Transverse colon (tissue), 4 donors: ENCODE data around the gene DOK7.

ENCODE experiments used
- POLR2AphosphoS5 ChIP-seq, 3 donors: sonication (generic); formaldehyde crosslinking; IDR thresholded peaks; one replicate each; pipeline ENCODE4 v1.6.1; 2016; ENCODE audit warnings: antibody characterized with exemption in 3 of 3
- TF ChIP-seq, protein P1 (sequence below), 5 experiments: fragments of 200-600 bp in 3 of 5; fragments of 450-650 bp in 2 of 5; sonication (generic) in 3 of 5; IDR thresholded peaks; 1 replicate in 2 of 5; 2 replicates in 3 of 5; pipeline ENCODE4 v1.5.1; 2016 to 2017; ENCODE audit warnings: antibody characterized with exemption in 5 of 5, inconsistent platforms in 3 of 5, mild to moderate bottlenecking in 2 of 5, moderate library complexity in 1 of 5

DNA sequence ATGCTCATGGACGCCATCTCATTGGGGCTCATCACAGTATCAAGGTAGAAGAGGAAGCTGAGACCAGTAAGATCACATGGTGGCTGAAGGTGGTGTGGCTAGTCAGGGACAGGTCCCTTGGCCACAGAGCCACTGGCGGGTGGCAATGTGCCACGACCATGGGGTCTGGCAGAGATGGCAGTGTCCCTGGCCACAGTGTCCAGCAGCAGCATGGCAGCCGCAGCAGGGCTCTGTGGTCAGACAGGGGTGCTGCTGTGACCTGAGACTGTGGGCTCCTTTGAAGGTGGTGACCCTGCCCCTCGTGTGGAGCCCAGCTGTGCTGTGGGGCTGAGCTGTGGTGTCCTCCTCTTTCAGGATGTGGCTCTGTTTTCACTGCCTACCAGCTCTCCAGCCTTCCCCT is 2.2 kb upstream of the DOK7 start:
- TF ChIP-seq, protein P1, sequence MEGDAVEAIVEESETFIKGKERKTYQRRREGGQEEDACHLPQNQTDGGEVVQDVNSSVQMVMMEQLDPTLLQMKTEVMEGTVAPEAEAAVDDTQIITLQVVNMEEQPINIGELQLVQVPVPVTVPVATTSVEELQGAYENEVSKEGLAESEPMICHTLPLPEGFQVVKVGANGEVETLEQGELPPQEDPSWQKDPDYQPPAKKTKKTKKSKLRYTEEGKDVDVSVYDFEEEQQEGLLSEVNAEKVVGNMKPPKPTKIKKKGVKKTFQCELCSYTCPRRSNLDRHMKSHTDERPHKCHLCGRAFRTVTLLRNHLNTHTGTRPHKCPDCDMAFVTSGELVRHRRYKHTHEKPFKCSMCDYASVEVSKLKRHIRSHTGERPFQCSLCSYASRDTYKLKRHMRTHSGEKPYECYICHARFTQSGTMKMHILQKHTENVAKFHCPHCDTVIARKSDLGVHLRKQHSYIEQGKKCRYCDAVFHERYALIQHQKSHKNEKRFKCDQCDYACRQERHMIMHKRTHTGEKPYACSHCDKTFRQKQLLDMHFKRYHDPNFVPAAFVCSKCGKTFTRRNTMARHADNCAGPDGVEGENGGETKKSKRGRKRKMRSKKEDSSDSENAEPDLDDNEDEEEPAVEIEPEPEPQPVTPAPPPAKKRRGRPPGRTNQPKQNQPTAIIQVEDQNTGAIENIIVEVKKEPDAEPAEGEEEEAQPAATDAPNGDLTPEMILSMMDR (IDR thresholded peaks at IDR 0.05) = no peak
- TF ChIP-seq POLR2AphosphoS5 (IDR thresholded peaks at IDR 0.05) = no peak
